ENCODE results near the gene HACL1.

GRCh38 chr3:15514663-15515340 lies 86.6 kb downstream of the HACL1 start:
- TF ChIP-seq POLR2A (IDR thresholded peaks at IDR 0.05; ENCODE audit: low read length) = no peak
- TF ChIP-seq GATA1 (IDR thresholded peaks at IDR 0.05; ENCODE audit: low read depth, low read length) = no peak

Data from erythroblast (primary cell).